ENCODE measurements around the gene ACTN1.

Gene ACTN1

DNA sequence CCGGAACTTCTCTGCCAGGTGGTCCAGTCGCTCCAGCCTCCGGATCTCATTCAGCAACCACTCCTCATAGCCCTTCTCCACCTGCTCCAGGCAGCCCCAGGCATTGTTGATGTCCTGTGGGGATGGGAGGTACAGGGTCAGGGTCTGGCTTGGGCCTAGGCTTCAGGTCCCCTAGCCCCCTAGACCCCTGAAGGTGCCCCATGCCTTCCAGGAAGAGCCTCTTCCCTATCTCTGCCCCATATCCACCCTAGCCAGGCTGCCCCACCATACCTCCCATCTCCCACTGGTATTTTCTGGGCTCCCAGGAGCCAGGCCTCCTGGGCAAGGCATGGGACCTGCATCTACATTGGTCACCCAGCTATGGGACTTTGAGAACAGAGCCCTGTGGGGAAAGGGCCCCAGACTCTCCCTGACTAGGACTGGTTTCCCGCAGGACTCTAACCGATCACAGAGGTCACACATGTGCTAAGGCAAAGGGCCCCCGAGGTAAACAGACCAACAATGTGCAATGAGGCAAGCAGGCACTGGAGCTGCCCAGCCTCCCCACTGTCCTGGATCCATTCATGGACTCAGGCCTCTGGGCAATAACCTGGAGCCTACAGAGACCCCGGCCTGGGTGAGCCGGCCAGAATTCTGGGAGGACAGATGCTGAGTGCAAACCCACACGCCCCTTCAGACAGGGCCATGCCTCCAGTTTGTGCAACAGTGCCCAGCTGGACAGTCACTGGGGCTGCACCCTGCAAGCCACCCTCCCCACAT is 88.8 kb downstream of the ACTN1 start:
- no peaks in the 10 kb centered on the region for H3K9me3 ChIP-seq
- no peak for TF ChIP-seq CTCF (IDR thresholded peaks at IDR 0.05; ENCODE audit: low read depth, low read length)
- H3K4me3 ChIP-seq (ENCODE audit: low read depth, low read length) = no peak overlapping the region
- H3K36me3 ChIP-seq = peaks cover 61% of the 10 kb centered on the region
- no peaks in the 10 kb centered on the region for H3K4me1 ChIP-seq
- H3K27me3 ChIP-seq = no peaks in the 10 kb centered on the region
- peak; percentile 2 for DNase-seq

- DNase-seq = peak; percentile 2
- H3K27me3 ChIP-seq = no peaks in the 10 kb centered on the region
- H3K36me3 ChIP-seq = peaks cover 73% of the 10 kb centered on the region
- H3K4me1 ChIP-seq = no peaks in the 10 kb centered on the region; the same call in 1 of the 2 replicates
- TF ChIP-seq CTCF (IDR thresholded peaks at IDR 0.05; ENCODE audit: low read depth, low read length) = no peak
- no peak overlapping the region for H3K4me3 ChIP-seq (ENCODE audit: low read depth, low read length)
- H3K9me3 ChIP-seq = no peaks in the 10 kb centered on the region
Measured at GRCh38 chr14:68888883-68889282, 90.2 kb downstream of the ACTN1 start.

DNA sequence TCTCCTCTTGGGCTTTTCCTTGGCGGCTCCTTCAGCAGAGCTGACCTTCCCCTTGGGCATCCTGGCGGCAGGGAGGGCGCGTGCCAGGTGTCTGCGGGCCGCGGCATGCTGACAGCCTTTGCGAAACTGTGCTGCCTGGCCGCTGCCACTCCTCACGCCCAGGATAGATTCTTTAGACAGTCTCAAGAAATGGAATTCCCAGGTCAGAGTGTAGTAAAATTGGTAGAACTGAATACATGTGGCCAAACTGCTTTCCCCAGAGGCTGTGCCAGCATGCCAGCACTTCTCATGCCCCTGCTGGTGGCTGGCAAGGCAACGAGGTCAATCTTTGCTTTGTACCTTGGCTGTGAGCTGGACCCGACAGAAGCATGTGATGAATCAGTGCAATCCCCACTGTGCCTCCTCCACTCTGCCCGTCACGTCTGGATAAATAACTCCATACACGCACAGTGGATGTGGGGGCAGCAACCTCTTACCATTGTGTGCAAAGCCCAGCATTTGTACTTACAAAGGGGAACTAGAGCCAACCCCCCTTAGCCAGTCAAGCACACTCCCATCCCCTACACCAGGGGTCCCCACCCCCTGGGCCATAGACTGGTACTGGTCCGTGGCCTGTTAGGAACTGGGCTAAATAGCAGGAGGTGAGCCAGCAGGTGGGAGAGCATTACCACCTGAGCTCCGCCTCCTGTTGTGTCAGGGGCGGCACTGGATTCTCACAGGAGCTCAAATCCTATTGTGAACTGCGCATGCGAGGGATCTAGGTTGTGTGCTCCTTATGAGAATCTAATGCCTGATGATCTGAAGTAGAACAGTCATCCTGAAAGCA is 90.9 kb downstream of the ACTN1 start:
- no peaks in the 10 kb centered on the region for H3K27me3 ChIP-seq
- H3K4me1 ChIP-seq = no peaks in the 10 kb centered on the region; the same call in 1 of the 2 replicates
- no peak for TF ChIP-seq CTCF (IDR thresholded peaks at IDR 0.05; ENCODE audit: low read depth, low read length)
- H3K9me3 ChIP-seq = no peaks in the 10 kb centered on the region
- no peak overlapping the region for H3K4me3 ChIP-seq (ENCODE audit: low read depth, low read length)
- H3K36me3 ChIP-seq = peaks cover 72% of the 10 kb centered on the region
- peak; percentile 3 for DNase-seq

DNA sequence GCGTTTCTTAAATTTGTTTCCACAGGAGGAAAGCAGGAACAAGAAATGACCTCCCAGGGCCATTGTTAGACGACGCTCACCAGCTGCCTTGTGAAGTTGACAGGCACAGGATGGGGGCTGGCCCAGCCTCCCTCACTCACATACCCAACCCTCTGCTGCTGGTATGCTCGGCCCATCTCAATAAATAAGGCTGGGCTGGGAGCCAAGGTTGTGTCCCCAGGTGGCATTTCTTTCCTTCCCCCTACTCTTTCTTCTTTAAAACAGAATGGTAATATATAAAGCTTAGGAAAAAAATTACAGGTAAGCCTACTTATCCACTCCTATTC is 93.0 kb downstream of the ACTN1 start:
- Histone ChIP-seq H3K4me3 (ENCODE audit: low read depth, low read length) (no peak overlapping the region), H3K9me3 (no peaks in the 10 kb centered on the region), H3K4me1 (no peaks in the 10 kb centered on the region; the same call in 1 of the 2 replicates), H3K36me3 (peaks cover 69% of the 10 kb centered on the region), H3K27me3 (no peaks in the 10 kb centered on the region)
- no peak for TF ChIP-seq CTCF (IDR thresholded peaks at IDR 0.05; ENCODE audit: low read depth, low read length)
- DNase-seq = no peak

DNA sequence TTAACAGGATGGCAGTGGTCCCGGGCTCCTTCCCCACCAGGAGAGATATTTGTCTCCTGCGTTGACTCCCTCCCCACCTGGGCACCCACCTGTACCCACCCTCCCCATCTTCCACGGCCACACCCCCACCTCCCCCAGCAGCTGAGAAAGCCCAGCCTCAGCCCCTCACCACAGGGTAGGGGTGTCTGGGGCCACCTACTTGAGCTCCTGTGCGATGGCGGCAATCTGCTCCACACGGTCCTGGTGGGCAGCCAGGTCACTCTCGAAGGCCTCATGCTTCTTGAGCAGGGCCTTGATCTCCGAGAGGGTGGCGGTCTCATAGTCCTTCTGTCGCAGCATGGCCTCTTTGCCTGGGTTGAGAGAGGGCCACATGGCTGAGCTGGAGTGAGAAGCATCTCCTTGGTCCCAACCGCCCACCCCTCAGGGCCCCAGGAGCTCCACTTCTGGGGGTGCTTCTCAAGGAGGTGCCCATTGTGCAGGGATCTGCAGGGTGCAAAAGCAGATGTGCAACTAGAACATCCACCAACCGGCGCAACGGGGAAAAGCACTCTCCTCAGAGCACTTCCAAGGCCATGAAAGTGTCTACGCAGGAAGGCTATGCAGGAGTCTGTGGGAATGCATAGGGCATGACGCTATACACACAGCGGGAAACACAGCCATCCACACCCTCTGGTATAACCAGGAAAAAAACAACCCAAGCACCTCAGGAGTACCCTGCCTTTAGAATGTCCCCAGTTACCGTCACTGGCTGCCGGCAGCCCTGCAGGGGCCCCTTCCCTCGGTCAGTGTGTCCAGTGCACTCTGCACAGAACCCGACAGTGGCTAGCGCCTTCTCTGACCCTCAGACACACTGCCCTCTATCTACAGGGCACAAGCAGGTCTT is 93.6 kb downstream of the ACTN1 start:
- no peaks in the 10 kb centered on the region for H3K27me3 ChIP-seq
- peaks cover 69% of the 10 kb centered on the region for H3K36me3 ChIP-seq
- TF ChIP-seq CTCF (IDR thresholded peaks at IDR 0.05; ENCODE audit: low read depth, low read length) = 0 out of 2 replicates have a peak, but pooled peaks have one; percentile 2
- no peaks in the 10 kb centered on the region; the same call in 1 of the 2 replicates for H3K4me1 ChIP-seq
- no peak for DNase-seq
- no peak overlapping the region for H3K4me3 ChIP-seq (ENCODE audit: low read depth, low read length)
- H3K9me3 ChIP-seq = no peaks in the 10 kb centered on the region

All from BE2C (cell line).